ENCODE results near the gene SRXN1.

The SRXN1 gene

DNA sequence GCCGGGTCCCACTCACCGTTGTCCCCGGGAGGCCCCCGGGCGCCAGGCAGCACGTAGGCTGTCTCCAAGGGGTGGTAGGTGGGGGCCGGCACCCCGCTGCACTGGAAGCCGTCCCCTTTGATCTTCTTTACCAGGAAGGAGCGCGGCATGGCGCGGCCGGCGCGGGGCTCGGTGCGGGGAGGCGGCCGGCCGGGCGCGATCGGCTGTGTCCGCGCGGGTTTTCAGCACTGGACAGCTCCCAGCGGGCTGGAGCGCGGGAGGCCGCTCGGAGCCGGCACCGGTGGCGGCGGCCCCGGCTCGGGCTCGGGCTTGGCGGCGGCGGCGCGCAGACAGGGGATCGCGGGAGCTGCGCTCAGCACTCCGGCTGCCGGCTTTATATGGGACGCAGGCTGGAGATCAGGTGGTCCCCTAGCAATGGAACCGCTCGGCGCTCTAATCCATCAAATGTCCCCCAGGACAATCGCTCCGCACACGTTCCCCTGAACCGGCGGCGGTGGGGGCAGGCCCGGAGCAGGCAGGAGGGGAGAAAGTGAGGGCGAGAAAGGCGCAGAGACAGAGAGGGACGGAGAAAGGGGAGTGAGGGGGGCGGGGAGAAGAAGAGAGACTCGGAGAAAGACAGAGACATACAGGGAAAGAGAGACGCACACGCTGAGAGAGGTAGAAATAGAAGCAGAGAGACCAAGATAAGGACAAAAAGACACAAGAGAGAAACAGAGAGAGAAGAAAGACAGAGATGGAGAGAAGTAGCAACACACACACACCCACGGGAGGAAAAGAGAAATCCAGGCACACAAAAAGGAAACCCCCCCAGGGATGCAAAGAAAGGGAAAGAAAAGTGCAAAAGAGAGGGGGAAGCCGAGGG, 22.7 kb upstream of the SRXN1 start, which contains the start of gene SCRT2:
SCRT2 (minus strand) TSS at position 350 of the 862 bp plus-strand sequence; CDS start at position 149, 201 bp downstream.
- Histone ChIP-seq H3K9me3 (no peaks in the 10 kb centered on the region), H3K36me3 (no peaks in the 10 kb centered on the region), H3K4me2 (peak within 1 kb of the TSS; percentile 97), H4K20me1 (peaks cover 26% of the 10 kb centered on the region), H3K4me3 (peak within 1 kb of the TSS; percentile 65), H3K9ac (peak within 1 kb of the TSS; percentile 43), H3K27ac (no peak within 1 kb of the TSS), H3K4me1 (peaks cover 78% of the 10 kb centered on the region), H3K27me3 (peaks cover 48% of the 10 kb centered on the region)
- no peak for TF ChIP-seq Cebpa-rat (IDR thresholded peaks at IDR 0.05)

DNA sequence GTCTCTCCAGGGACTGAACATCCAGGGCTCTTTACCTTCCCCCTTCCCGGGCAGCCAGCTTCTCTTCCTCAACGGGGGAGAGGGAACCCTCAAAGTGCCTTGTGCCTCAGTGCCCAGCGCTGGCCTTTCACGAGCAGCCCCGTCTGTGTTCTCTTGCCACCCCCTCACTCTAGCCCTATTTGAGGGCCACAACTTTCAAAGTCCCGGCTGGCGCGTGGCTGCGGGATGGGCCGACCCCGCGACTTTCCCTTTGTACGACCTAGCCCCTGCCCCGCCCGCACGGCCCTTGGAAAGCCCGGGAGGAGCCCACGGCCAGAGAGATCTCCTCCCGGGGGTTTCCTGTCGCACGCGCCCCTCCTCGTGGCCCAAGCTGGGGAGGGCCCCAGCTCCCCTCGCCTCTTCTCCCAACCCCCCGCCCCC, 22.0 kb upstream of the SRXN1 start:
- H3K4me1 ChIP-seq: peaks cover 80% of the 10 kb centered on the region
- no peaks in the 10 kb centered on the region for H3K9me3 ChIP-seq
- peaks cover 26% of the 10 kb centered on the region for H4K20me1 ChIP-seq
- H3K36me3 ChIP-seq: no peaks in the 10 kb centered on the region
- peak overlapping the region; percentile 97 for H3K4me2 ChIP-seq
- H3K4me3 ChIP-seq: peak overlapping the region; percentile 65
- no peak overlapping the region for H3K27ac ChIP-seq
- peaks cover 48% of the 10 kb centered on the region for H3K27me3 ChIP-seq
- 0 out of 2 replicates have a peak overlapping the region, but pooled peaks have one; percentile 43 for H3K9ac ChIP-seq
- TF ChIP-seq Cebpa-rat (IDR thresholded peaks at IDR 0.05): no peak

DNA sequence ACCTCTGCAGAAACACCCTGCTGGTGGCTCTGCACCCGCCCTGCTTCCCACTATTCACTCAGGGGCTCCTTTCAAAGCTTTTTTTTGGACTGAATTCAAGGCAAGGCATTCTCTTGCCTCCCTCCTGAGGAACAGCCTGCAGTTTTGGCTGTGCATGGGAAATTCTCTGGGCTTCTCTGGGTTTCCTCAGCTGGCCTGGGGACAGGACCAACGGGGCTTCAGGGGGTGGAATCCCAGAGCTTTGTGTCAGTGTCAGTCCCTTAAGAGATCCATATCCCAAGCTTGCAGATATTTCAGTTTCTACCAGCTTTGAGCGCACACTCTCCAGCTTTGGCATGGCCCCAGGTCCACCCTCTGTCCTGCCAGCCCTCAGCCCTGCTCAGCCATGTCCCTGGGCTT, 20.6 kb upstream of the SRXN1 start:
- Histone ChIP-seq H4K20me1 (peaks cover 26% of the 10 kb centered on the region), H3K9me3 (no peaks in the 10 kb centered on the region), H3K4me1 (peaks cover 90% of the 10 kb centered on the region), H3K4me3 (no peak overlapping the region), H3K9ac (no peak overlapping the region), H3K27ac (no peak overlapping the region), H3K4me2 (peak overlapping the region; percentile 97; the same call in 1 of the 2 replicates), H3K27me3 (peaks cover 48% of the 10 kb centered on the region), H3K36me3 (no peaks in the 10 kb centered on the region)
- no peak for TF ChIP-seq Cebpa-rat (IDR thresholded peaks at IDR 0.05)

DNA sequence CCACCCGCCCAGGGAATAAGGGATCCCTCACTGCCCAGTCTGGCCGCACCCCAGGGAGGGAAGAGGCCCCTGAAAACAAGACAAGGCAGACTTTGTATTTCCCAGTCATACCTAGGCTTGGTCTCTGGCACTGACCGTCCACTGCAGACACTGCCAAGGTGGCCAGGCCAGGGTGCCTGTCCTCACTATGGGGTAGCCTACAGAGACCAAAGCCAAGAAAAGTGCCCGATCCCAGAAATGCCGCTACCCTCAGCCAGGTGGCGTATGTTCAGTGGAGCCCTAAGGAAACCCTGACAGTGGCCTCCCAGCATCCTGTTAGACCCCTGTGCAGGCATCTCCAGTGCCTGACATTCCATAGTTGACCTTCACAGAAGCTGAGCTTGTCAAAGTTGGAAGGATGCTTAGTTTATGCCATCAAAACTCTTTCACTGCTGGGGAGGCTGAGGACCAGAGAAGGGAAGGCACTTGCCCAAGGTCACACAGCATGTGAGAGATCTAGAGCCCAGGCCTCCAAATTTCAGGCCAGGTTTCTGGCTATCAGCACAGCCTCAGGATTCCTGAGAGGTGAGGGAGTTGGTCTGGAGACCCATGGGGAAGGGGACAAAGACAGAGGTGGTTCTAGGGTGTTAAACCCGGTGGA, 20.1 kb upstream of the SRXN1 start:
- TF ChIP-seq Cebpa-rat (IDR thresholded peaks at IDR 0.05): no peak
- Histone ChIP-seq H3K36me3 (no peaks in the 10 kb centered on the region), H3K4me1 (peaks cover 94% of the 10 kb centered on the region), H3K9me3 (no peaks in the 10 kb centered on the region), H4K20me1 (peaks cover 26% of the 10 kb centered on the region), H3K27me3 (peaks cover 48% of the 10 kb centered on the region), H3K4me2 (peak overlapping the region; percentile 97), H3K9ac (no peak overlapping the region), H3K4me3 (no peak overlapping the region), H3K27ac (no peak overlapping the region)

DNA sequence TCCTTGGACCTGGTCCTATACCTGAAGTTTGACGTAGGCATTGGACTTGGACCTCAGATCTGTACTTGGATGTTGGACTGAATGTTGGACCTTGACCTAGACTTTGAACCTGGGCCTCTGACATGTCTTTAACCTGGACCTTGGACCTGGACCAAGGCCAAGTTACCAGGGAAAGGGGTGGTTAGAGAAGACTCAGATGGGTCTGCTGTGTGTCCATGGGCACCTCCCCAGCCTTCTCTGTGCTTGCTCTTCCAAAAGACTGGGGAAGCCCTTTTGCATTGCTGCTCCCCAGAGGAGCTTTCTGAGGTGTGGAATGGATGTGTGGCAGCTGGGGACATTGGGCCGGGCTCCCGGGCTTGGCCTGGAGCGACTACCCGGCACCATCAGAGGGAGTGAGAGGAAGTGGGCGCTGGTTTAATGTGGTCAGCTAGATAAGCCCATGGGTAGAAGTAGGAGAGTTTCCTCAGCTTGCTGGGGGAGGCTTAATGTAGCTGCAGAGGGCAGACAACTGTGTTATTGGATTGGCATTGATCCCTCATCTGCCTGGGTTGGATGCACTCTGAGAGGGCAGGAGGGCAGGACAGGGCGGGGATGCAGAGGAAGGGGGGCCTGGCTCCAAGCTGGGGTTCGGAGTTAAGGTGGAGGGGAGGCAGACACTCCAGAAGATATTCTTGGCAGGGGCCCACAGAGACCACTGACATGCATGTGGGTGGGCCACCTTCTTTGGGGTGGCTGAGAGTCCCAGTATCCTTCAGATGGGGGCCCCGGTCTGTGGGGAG, 18.4 kb upstream of the SRXN1 start:
- H3K27ac ChIP-seq: no peak overlapping the region

DNA sequence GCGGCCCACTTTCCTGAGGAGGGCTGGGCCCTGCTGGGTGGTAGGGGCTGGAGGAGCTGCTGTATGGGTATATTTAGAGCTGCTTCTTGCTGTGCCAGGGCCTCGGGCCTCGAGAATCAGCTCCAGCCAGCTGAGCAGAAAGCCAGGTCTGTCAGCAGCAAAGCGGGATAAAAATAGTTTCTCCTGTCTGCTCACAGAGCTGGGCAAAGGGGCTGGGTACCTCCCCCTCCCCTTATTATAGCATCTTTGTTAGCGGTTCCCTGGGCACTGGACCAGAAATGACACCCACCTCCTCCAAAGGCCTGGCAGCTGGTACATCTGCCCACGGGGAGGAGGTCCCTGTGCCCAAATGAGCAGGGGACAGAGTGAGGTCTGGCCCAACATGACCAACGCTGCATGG, 16.6 kb upstream of the SRXN1 start:
- no peaks in the 10 kb centered on the region for H3K9me3 ChIP-seq
- H3K36me3 ChIP-seq: no peaks in the 10 kb centered on the region
- H3K27me3 ChIP-seq: peaks cover 34% of the 10 kb centered on the region
- peak overlapping the region; percentile 91 for H3K4me2 ChIP-seq
- H3K4me1 ChIP-seq: peaks cover 92% of the 10 kb centered on the region
- peak overlapping the region; percentile 57; the same call in 1 of the 2 replicates for H3K9ac ChIP-seq
- H3K27ac ChIP-seq: peak overlapping the region; percentile 58
- H3K4me3 ChIP-seq: no peak overlapping the region
- TF ChIP-seq Cebpa-rat (IDR thresholded peaks at IDR 0.05): no peak
- H4K20me1 ChIP-seq: peaks cover 10% of the 10 kb centered on the region; the same call in 1 of the 2 replicates

More for the DNA sequence above, 18.4 kb upstream of the SRXN1 start:
- Histone ChIP-seq H3K9ac (no peak overlapping the region), H3K36me3 (no peaks in the 10 kb centered on the region), H3K4me1 (peaks cover 94% of the 10 kb centered on the region), H3K27me3 (peaks cover 43% of the 10 kb centered on the region), H4K20me1 (peaks cover 26% of the 10 kb centered on the region), H3K9me3 (no peaks in the 10 kb centered on the region), H3K4me3 (no peak overlapping the region), H3K4me2 (peak overlapping the region; percentile 91)
- TF ChIP-seq Cebpa-rat (IDR thresholded peaks at IDR 0.05): no peak

DNA sequence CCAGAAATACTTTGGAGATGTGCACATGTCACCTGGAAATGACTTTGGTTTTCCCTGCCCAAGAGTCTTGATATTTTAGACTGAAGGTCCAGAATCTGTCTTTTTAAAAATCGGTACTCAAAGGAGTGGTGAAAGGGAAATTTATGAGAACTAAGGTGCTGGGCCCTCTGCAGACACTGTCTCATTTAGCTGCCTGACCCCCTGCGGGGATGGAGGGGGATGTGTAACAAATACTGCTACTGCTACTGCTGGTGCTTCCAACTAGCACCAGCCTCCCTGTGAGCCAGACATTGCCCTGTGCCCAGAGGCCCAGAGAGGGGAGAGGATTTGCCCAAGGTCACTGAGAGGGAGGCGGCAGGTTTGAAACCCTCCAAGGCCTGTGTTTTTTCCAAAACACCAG, 15.6 kb upstream of the SRXN1 start:
- H3K27me3 ChIP-seq: peaks cover 33% of the 10 kb centered on the region
- H3K9me3 ChIP-seq: no peaks in the 10 kb centered on the region
- no peak overlapping the region for H3K4me3 ChIP-seq
- no peak for TF ChIP-seq Cebpa-rat (IDR thresholded peaks at IDR 0.05)
- H3K4me1 ChIP-seq: peaks cover 83% of the 10 kb centered on the region
- no peaks in the 10 kb centered on the region for H3K36me3 ChIP-seq
- peak overlapping the region; percentile 57; the same call in 1 of the 2 replicates for H3K27ac ChIP-seq
- peaks cover 4% of the 10 kb centered on the region; the same call in 1 of the 2 replicates for H4K20me1 ChIP-seq
- peak overlapping the region; percentile 91 for H3K4me2 ChIP-seq
- peak overlapping the region; percentile 37; the same call in 1 of the 2 replicates for H3K9ac ChIP-seq

DNA sequence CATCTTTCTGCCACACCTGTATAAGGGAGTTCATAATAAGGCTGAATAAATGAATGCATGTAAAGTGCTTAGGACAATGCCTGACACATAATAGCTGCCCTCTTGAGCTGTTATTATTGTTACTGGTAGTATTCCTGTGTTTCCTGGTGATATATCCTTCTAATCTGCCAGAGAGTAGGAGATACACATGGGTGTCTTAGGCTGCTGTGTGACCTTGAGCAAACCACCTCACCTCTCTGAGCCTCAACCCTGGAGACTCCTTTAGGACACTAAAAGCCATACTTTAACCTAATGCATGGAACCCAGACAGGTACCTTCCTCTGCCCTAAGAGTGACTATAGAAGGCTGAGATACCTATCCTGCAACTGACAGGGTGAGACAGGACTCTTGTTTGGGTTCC, 15.1 kb upstream of the SRXN1 start:
- peaks cover 33% of the 10 kb centered on the region for H3K27me3 ChIP-seq
- H3K4me3 ChIP-seq: no peak overlapping the region
- H4K20me1 ChIP-seq: no peaks in the 10 kb centered on the region
- TF ChIP-seq Cebpa-rat (IDR thresholded peaks at IDR 0.05): no peak
- H3K36me3 ChIP-seq: no peaks in the 10 kb centered on the region
- no peak overlapping the region; the same call in 1 of the 2 replicates for H3K27ac ChIP-seq
- H3K9ac ChIP-seq: peak overlapping the region; percentile 37; the same call in 1 of the 2 replicates
- H3K9me3 ChIP-seq: no peaks in the 10 kb centered on the region
- peak overlapping the region; percentile 91 for H3K4me2 ChIP-seq
- H3K4me1 ChIP-seq: peaks cover 87% of the 10 kb centered on the region

DNA sequence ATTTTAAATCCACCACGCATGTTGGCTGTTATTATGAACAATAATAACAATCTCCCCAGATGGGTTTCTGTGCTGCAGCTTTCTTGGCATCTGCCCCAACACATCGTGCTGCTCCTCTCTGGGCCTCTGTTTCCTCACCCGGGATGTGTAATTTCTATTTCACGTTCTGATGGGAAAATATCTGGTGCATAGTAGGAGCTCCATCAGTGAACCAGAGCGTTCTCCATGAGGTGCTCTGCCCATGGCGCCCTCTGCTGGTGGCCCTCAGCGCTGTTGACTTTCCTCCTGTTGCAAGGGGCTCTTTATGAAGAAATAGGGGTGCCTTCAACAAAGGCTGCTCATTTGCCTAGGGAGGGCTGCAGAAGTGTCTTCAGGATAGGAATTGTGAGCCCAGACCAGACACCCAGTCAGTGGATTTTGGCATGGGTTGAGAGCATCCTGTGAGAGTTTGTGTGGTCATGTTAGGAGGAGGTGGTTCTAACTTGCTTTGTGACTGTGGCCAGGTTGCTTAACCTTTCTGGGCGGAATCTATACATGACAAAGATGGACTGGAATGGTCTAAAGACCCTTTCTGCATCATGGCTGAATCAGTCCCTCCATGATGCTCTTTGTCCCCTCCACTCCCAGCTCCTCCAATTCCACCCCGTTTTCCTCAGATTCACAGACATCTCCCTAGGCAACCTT, 14.5 kb upstream of the SRXN1 start:
- Histone ChIP-seq H3K4me2 (peak overlapping the region; percentile 91), H3K9me3 (no peaks in the 10 kb centered on the region), H3K27ac (no peak overlapping the region), H3K4me3 (no peak overlapping the region), H3K36me3 (no peaks in the 10 kb centered on the region), H3K9ac (no peak overlapping the region), H3K4me1 (peaks cover 88% of the 10 kb centered on the region), H3K27me3 (peaks cover 34% of the 10 kb centered on the region), H4K20me1 (no peaks in the 10 kb centered on the region)
- TF ChIP-seq Cebpa-rat (IDR thresholded peaks at IDR 0.05): no peak

Data from BLaER1 (cell line).